Liver (tissue), 9 donors: ENCODE data around the gene ARHGEF4. TPM values are rescaled to one million over a fixed set of nuclear protein-coding genes. Genes with fewer than 3 reads are reported as not detected.

Source experiments
- DNase-seq: peaks from one replicate; pipeline ENCODE4 v3.0.0-alpha.2; 2017; ENCODE audit warnings: low spot score
- H3K27ac ChIP-seq, 2 donors: one replicate each; pipeline ENCODE4 v1.7.0; 2013; ENCODE audit warnings: inconsistent platforms in 2 of 2, low read length in 2 of 2, control low read depth in 1 of 2, low read depth in 1 of 2, mild to moderate bottlenecking in 1 of 2
- H3K27me3 ChIP-seq, 4 donors: one replicate each; pipeline versions ENCODE4 v1.6.1 to v1.7.0; 2013; ENCODE audit warnings: low read length in 3 of 4, inconsistent platforms in 1 of 4, mild to moderate bottlenecking in 1 of 4, moderate library complexity in 1 of 4; ENCODE audit not compliant: control insufficient read depth in 4 of 4, insufficient read depth in 4 of 4
- H3K36me3 ChIP-seq, 4 donors: one replicate each; pipeline versions ENCODE4 v1.6.1 to v1.7.0; 2013; ENCODE audit warnings: low read length in 3 of 4, mild to moderate bottlenecking in 3 of 4, low read depth in 1 of 4, moderate library complexity in 1 of 4; ENCODE audit not compliant: control insufficient read depth in 4 of 4, insufficient read depth in 3 of 4
- H3K4me1 ChIP-seq, 4 donors: one replicate each; pipeline versions ENCODE4 v1.6.1 to v1.7.0; 2013; ENCODE audit warnings: low read length in 3 of 4, mild to moderate bottlenecking in 3 of 4, moderate library complexity in 1 of 4; ENCODE audit not compliant: control insufficient read depth in 4 of 4, insufficient read depth in 4 of 4
- H3K4me3 ChIP-seq, 3 donors: one replicate each; pipeline versions ENCODE4 v1.6.1 to v1.7.0; 2013; ENCODE audit warnings: low read length in 3 of 3, control low read depth in 1 of 3, low read depth in 1 of 3, mild to moderate bottlenecking in 1 of 3
- H3K9ac ChIP-seq, 2 donors: one replicate each; pipeline ENCODE4 v1.7.0; 2013; ENCODE audit warnings: low read length in 2 of 2, mild to moderate bottlenecking in 2 of 2, moderate library complexity in 2 of 2, control low read depth in 1 of 2, low read depth in 1 of 2
- H3K9me3 ChIP-seq, 4 donors: one replicate each; pipeline versions ENCODE4 v1.6.1 to v1.7.0; 2013; ENCODE audit warnings: low read length in 3 of 4; ENCODE audit not compliant: control insufficient read depth in 4 of 4
- ATF3 ChIP-seq: IDR thresholded peaks from 2 replicates; pipeline ENCODE4 v1.6.1; 2016; ENCODE audit warnings: antibody characterized with exemption
- CTCF ChIP-seq: fragments of 150-350 bp; IDR thresholded peaks from 2 replicates; pipeline ENCODE4 v1.5.1; 2017; ENCODE audit warnings: improper control_type of control experiment, low read depth, low read length; ENCODE audit not compliant: missing input control
- EGR1 ChIP-seq, 2 donors: IDR thresholded peaks; 2 replicates each; pipeline ENCODE4 v1.6.1; 2016 to 2018; ENCODE audit warnings: antibody characterized with exemption in 2 of 2, low read depth in 2 of 2
- FOXA1 ChIP-seq: IDR thresholded peaks from 2 replicates; pipeline ENCODE4 v1.6.1; 2016; ENCODE audit warnings: antibody characterized with exemption
- FOXA2 ChIP-seq: IDR thresholded peaks from 2 replicates; pipeline ENCODE4 v1.6.1; 2016; ENCODE audit warnings: antibody characterized with exemption
- GABPA ChIP-seq, 2 donors: IDR thresholded peaks in 1 of 2; conservative IDR thresholded peaks in 1 of 2; 2 replicates each; pipeline ENCODE4 v1.6.1; 2016; ENCODE audit warnings: antibody characterized with exemption in 2 of 2, mild to moderate bottlenecking in 1 of 2, moderate library complexity in 1 of 2
- HNF4A ChIP-seq, 2 donors: conservative IDR thresholded peaks; 2 replicates each; pipeline ENCODE4 v1.6.1; 2016; ENCODE audit warnings: antibody characterized with exemption in 2 of 2, mild to moderate bottlenecking in 2 of 2
- HNF4G ChIP-seq: IDR thresholded peaks from 2 replicates; pipeline ENCODE4 v1.6.1; 2016; ENCODE audit warnings: antibody characterized with exemption
- JUND ChIP-seq, 2 donors: IDR thresholded peaks; 2 replicates each; pipeline ENCODE4 v1.6.1; 2016; ENCODE audit warnings: antibody characterized with exemption in 2 of 2
- MAX ChIP-seq: IDR thresholded peaks from 2 replicates; pipeline ENCODE4 v1.6.1; 2016; ENCODE audit warnings: antibody characterized with exemption
- NR2F2 ChIP-seq: IDR thresholded peaks from 2 replicates; pipeline ENCODE4 v1.6.1; 2016; ENCODE audit warnings: antibody characterized with exemption
- REST ChIP-seq: IDR thresholded peaks from 2 replicates; pipeline ENCODE4 v1.6.1; 2016; ENCODE audit warnings: antibody characterized with exemption, mild to moderate bottlenecking
- RXRA ChIP-seq, 2 donors: IDR thresholded peaks; 2 replicates each; pipeline ENCODE4 v1.6.1; 2017 to 2018; ENCODE audit warnings: antibody characterized with exemption in 2 of 2, mild to moderate bottlenecking in 1 of 2
- SP1 ChIP-seq: IDR thresholded peaks from 2 replicates; pipeline ENCODE4 v1.6.1; 2018; ENCODE audit warnings: antibody characterized with exemption, mild to moderate bottlenecking
- TAF1 ChIP-seq: conservative IDR thresholded peaks from 2 replicates; pipeline ENCODE4 v1.6.1; 2016; ENCODE audit warnings: antibody characterized with exemption, mild to moderate bottlenecking
- YY1 ChIP-seq: IDR thresholded peaks from 2 replicates; pipeline ENCODE4 v1.6.1; 2016; ENCODE audit warnings: antibody characterized with exemption, mild to moderate bottlenecking
- ZBTB33 ChIP-seq: IDR thresholded peaks from 2 replicates; pipeline ENCODE4 v1.6.1; 2016; ENCODE audit warnings: antibody characterized with exemption
- WGBS: extraction: QIAGEN DNeasy Blood & Tissue Kit; methylation state at CpG from one replicate; pipeline ENCODE4 v1.1.7; 2013; 5-methylcytosine and 5-hydroxymethylcytosine counted together
- polyA plus RNA-seq, 2 donors: library from polyadenylated mRNA; stranded (reverse) in 1 of 2; unstranded in 1 of 2; fragments of 200-250 nt in 1 of 2; fragments of >200 nt in 1 of 2; fragmentation: Nextera tagmentation in 1 of 2; extraction: Ambion mirVana in 1 of 2; gene quantifications; one replicate each; pipeline versions ENCODE4 v1.2.1 to v1.2.3, GENCODE V29; 2013 to 2015
- total RNA-seq, 2 donors: library from RNA; depleted of rRNA; stranded (reverse); fragments of >200 nt; gene quantifications; one replicate each; pipeline ENCODE4 v1.2.3, GENCODE V29; 2014
- donor health status: healthy.
- donor health status: healthy.
- donor health status: healthy.
- donor health status: healthy.
- donor health status: healthy.

ARHGEF4 gene
- total and polyA plus RNA-seq, 4 donors: 0.08 TPM; not detected in 2

GRCh38 chr2:130922417-130922816 lies 85.7 kb downstream of the ARHGEF4 start:
- H3K27ac ChIP-seq: no peak overlapping the region
- H3K4me3 ChIP-seq: no peak overlapping the region
- TF ChIP-seq NR2F2: no peak
- TF ChIP-seq SP1: no peak
- TF ChIP-seq GABPA (IDR thresholded peaks at IDR 0.05 in 1 of 2, conservative IDR thresholded peaks at IDR 0.05 in 1 of 2): no peak
- TF ChIP-seq ZBTB33: no peak
- TF ChIP-seq EGR1 (IDR thresholded peaks at IDR 0.05; ENCODE audit: low read depth in 2 of 2): no peak
- no peak for TF ChIP-seq FOXA2
- no peak for TF ChIP-seq MAX
- TF ChIP-seq FOXA1: no peak
- TF ChIP-seq ATF3: no peak
- no peak for TF ChIP-seq CTCF
- no peak for TF ChIP-seq RXRA (IDR thresholded peaks at IDR 0.05)
- TF ChIP-seq HNF4A (conservative IDR thresholded peaks at IDR 0.05): no peak
- TF ChIP-seq YY1: no peak
- TF ChIP-seq JUND (IDR thresholded peaks at IDR 0.05): no peak
- TF ChIP-seq HNF4G: no peak
- TF ChIP-seq REST: no peak
- no peaks in the 10 kb centered on the region for H3K27me3 ChIP-seq
- no peaks in the 10 kb centered on the region for H3K4me1 ChIP-seq
- no peaks in the 10 kb centered on the region for H3K36me3 ChIP-seq
- no peak for DNase-seq
- 89% methylated on average over 2 of the region's 2 CpGs for WGBS
- H3K9me3 ChIP-seq: peaks cover 0 to 4% (median 0%) of the 10 kb centered on the region in 4 donors
- H3K9ac ChIP-seq: no peak overlapping the region

GRCh38 chr2:130928385-130928784 lies 91.7 kb downstream of the ARHGEF4 start:
- no peak for DNase-seq
- 49% methylated on average over 4 of the region's 4 CpGs for WGBS
- Histone ChIP-seq H3K9me3 (peaks cover 0 to 7% (median 0%) of the 10 kb centered on the region in 4 donors), H3K4me1 (no peaks in the 10 kb centered on the region), H3K9ac (no peak overlapping the region), H3K27ac (no peak overlapping the region), H3K36me3 (no peaks in the 10 kb centered on the region), H3K4me3 (no peak overlapping the region), H3K27me3 (no peaks in the 10 kb centered on the region)
- no peak for TF ChIP-seq SP1
- no peak for TF ChIP-seq ZBTB33
- no peak for TF ChIP-seq FOXA1
- no peak for TF ChIP-seq GABPA (IDR thresholded peaks at IDR 0.05 in 1 of 2, conservative IDR thresholded peaks at IDR 0.05 in 1 of 2)
- TF ChIP-seq HNF4G: no peak
- TF ChIP-seq NR2F2: no peak
- no peak for TF ChIP-seq RXRA (IDR thresholded peaks at IDR 0.05)
- TF ChIP-seq TAF1: no peak
- TF ChIP-seq FOXA2: no peak
